Measurements from ENCODE around the gene NUP210L.

NUP210L gene

GRCh38 chr1:153962088-153963029 lies 192.5 kb downstream of the NUP210L start:
- peak overlapping the region; percentile 84 for H3K4me3 ChIP-seq (ENCODE audit: low read depth, low read length)
- TF ChIP-seq MYC (IDR thresholded peaks at IDR 0.05; ENCODE audit: low read depth, low read length) = no peak
- TF ChIP-seq, protein P1, sequence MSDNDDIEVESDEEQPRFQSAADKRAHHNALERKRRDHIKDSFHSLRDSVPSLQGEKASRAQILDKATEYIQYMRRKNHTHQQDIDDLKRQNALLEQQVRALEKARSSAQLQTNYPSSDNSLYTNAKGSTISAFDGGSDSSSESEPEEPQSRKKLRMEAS (IDR thresholded peaks at IDR 0.05; ENCODE audit: low read depth, low read length) = no peak
- DNase-seq (ENCODE audit: low read depth) = peak; percentile 52

DNA sequence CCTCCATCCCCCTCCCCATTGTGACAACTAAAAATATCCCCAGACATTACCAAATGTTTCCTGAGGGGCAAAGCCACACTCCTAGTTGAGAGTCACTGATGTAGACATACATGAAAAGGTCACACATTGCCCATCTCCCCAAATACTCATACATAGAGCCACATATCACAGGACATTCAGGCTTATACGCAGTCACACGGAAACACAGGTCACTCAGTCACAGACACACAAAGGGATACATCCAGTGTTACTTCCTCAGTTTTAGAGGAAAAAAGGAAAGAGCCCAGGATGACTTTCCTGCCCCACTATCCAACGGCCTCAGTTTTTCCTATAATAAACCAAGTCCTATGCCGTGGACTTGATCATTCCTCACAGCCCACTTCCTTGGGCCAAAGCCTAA lies 193.5 kb downstream of the NUP210L start:
- TF ChIP-seq POLR2A (IDR thresholded peaks at IDR 0.05; ENCODE audit: extremely low read depth, insufficient read length) = no peak
- TF ChIP-seq, protein P2, sequence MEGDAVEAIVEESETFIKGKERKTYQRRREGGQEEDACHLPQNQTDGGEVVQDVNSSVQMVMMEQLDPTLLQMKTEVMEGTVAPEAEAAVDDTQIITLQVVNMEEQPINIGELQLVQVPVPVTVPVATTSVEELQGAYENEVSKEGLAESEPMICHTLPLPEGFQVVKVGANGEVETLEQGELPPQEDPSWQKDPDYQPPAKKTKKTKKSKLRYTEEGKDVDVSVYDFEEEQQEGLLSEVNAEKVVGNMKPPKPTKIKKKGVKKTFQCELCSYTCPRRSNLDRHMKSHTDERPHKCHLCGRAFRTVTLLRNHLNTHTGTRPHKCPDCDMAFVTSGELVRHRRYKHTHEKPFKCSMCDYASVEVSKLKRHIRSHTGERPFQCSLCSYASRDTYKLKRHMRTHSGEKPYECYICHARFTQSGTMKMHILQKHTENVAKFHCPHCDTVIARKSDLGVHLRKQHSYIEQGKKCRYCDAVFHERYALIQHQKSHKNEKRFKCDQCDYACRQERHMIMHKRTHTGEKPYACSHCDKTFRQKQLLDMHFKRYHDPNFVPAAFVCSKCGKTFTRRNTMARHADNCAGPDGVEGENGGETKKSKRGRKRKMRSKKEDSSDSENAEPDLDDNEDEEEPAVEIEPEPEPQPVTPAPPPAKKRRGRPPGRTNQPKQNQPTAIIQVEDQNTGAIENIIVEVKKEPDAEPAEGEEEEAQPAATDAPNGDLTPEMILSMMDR (IDR thresholded peaks at IDR 0.05; ENCODE audit: low read depth, low read length) = no peak
- TF ChIP-seq, protein P1 (IDR thresholded peaks at IDR 0.05; ENCODE audit: low read depth, low read length) = no peak
- no peak for TF ChIP-seq MYC (IDR thresholded peaks at IDR 0.05; ENCODE audit: low read depth, low read length)
- H3K4me3 ChIP-seq (ENCODE audit: low read depth, low read length) = no peak overlapping the region

DNA sequence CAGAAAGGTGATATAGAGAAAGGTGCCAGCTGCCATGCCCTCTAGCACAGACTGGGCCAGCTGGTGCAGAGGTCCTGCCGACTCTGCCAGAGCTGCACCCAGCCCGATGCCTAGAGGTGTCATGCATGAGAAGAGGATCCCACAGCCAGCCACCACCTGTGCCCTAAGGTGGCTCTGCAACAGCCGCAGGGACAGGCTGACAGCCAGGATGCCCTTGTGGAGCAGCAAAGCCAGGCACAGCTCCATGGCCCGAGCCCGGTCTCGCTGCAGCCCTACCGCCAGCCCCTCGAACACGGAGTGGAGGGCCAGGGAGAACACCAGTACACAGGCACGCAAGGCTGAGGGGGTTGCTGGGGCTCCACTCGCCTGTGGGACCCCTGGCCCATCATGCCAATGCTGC lies 194.7 kb downstream of the NUP210L start:
- DNase-seq (ENCODE audit: low read depth) = no peak
- H3K4me3 ChIP-seq (ENCODE audit: low read depth, low read length) = no peak overlapping the region
- TF ChIP-seq, protein P2 (IDR thresholded peaks at IDR 0.05; ENCODE audit: low read depth, low read length) = no peak
- TF ChIP-seq, protein P1 (IDR thresholded peaks at IDR 0.05; ENCODE audit: low read depth, low read length) = no peak

More for the DNA sequence above, 193.5 kb downstream of the NUP210L start:
- no peak for DNase-seq (ENCODE audit: low read depth)

GRCh38 chr1:153959454-153959853 lies 195.4 kb downstream of the NUP210L start:
- DNase-seq (ENCODE audit: low read depth) = no peak
- TF ChIP-seq, protein P1 (IDR thresholded peaks at IDR 0.05; ENCODE audit: low read depth, low read length) = no peak
- TF ChIP-seq MYC (IDR thresholded peaks at IDR 0.05; ENCODE audit: low read depth, low read length) (no peak), POLR2A (IDR thresholded peaks at IDR 0.05; ENCODE audit: extremely low read depth, insufficient read length) (no peak)
- TF ChIP-seq, protein P2 (IDR thresholded peaks at IDR 0.05; ENCODE audit: low read depth, low read length) = no peak
- H3K4me3 ChIP-seq (ENCODE audit: low read depth, low read length) = no peak overlapping the region

- H3K4me3 ChIP-seq (ENCODE audit: low read depth, low read length) = peak overlapping the region; percentile 23
- DNase-seq (ENCODE audit: low read depth) = no peak
- TF ChIP-seq, protein P1 (IDR thresholded peaks at IDR 0.05; ENCODE audit: low read depth, low read length) = no peak
- TF ChIP-seq POLR2A (IDR thresholded peaks at IDR 0.05; ENCODE audit: extremely low read depth, insufficient read length) = no peak
Observed at GRCh38 chr1:153958961-153959260, 196.0 kb downstream of the NUP210L start.

GRCh38 chr1:153958111-153958960 lies 196.5 kb downstream of the NUP210L start, which contains the start of gene CRTC2:
Gene CRTC2 (minus strand): TSS chr1:153958612. CDS start chr1:153958497, 115 bp downstream.
- H3K4me3 ChIP-seq (ENCODE audit: low read depth, low read length) = peak within 1 kb of the TSS; percentile 92
- peak; percentile 44 for TF ChIP-seq POLR2A (IDR thresholded peaks at IDR 0.05; ENCODE audit: extremely low read depth, insufficient read length)
- TF ChIP-seq, protein P2 (IDR thresholded peaks at IDR 0.05; ENCODE audit: low read depth, low read length) = no peak
- peak; percentile 34; the same call in 1 of the 2 replicates for TF ChIP-seq MYC (IDR thresholded peaks at IDR 0.05; ENCODE audit: low read depth, low read length)
- DNase-seq (ENCODE audit: low read depth) = peak; percentile 98

All from NB4 (cell line).